Measurements from ENCODE around the gene PTPRD. TPM values are rescaled to one million over a fixed set of nuclear protein-coding genes. Genes with fewer than 3 reads are reported as not detected.

The PTPRD gene
- total and polyA plus RNA-seq, 9 donors, result 16.2 to 231 (median 85.8) TPM

- Histone ChIP-seq H3K4me3 (no peak overlapping the region), H3K9me3 (no peaks in the 10 kb centered on the region), H3K4me1 (ENCODE audit: insufficient read depth) (no peaks in the 10 kb centered on the region), H3K36me3 (no peaks in the 10 kb centered on the region), H3K27me3 (no peaks in the 10 kb centered on the region), H3K27ac (no peak overlapping the region)
- WGBS, 3 donors, result 64 to 77% (median 73%) methylated on average over 5 of the region's 5 CpGs
- intact Hi-C loops (cut with DNase I), result no loop called here
- no peak for DNase-seq
- TF ChIP-seq CTCF (IDR thresholded peaks at IDR 0.05) (no peak), EP300 (IDR thresholded peaks at IDR 0.05) (no peak), POLR2A (IDR thresholded peaks at IDR 0.05) (no peak)
These were observed 1054.9 kb downstream of the PTPRD start for GRCh38 chr9:9557804-9558334.

- WGBS, 3 donors, result 70 to 77% (median 74%) methylated on average over 4 of the region's 4 CpGs
- Histone ChIP-seq H3K4me1 (ENCODE audit: insufficient read depth) (no peaks in the 10 kb centered on the region), H3K9me3 (no peaks in the 10 kb centered on the region), H3K27ac (no peak overlapping the region), H3K36me3 (no peaks in the 10 kb centered on the region), H3K4me3 (no peak overlapping the region), H3K27me3 (no peaks in the 10 kb centered on the region)
- intact Hi-C loops (cut with DNase I), result no loop called here
- DNase-seq, result no peak
- TF ChIP-seq EP300 (IDR thresholded peaks at IDR 0.05) (no peak), POLR2A (IDR thresholded peaks at IDR 0.05) (no peak)
These were observed 1055.7 kb downstream of the PTPRD start for GRCh38 chr9:9556865-9557803.

- intact Hi-C loops (cut with DNase I), result no loop called here
- Histone ChIP-seq H3K4me1 (ENCODE audit: insufficient read depth) (no peaks in the 10 kb centered on the region), H3K27me3 (no peaks in the 10 kb centered on the region), H3K27ac (no peak overlapping the region), H3K4me3 (no peak overlapping the region), H3K36me3 (no peaks in the 10 kb centered on the region), H3K9me3 (no peaks in the 10 kb centered on the region)
- TF ChIP-seq EP300 (IDR thresholded peaks at IDR 0.05) (no peak), CTCF (IDR thresholded peaks at IDR 0.05) (no peak), POLR2A (IDR thresholded peaks at IDR 0.05) (no peak)
- DNase-seq, result no peak
- WGBS, 3 donors, result 12 to 34% (median 15%) methylated on average over 2 of the region's 2 CpGs
These were observed 1060.1 kb downstream of the PTPRD start for GRCh38 chr9:9552665-9553064.

GRCh38 chr9:9538766-9539165, 1074.0 kb downstream of the PTPRD start:
- H3K36me3 ChIP-seq, result no peaks in the 10 kb centered on the region
- no peak for DNase-seq
- no peaks in the 10 kb centered on the region for H3K27me3 ChIP-seq
- intact Hi-C loops (cut with DNase I), result no loop called here
- no peaks in the 10 kb centered on the region for H3K9me3 ChIP-seq
- no peak overlapping the region for H3K27ac ChIP-seq
- TF ChIP-seq EP300 (IDR thresholded peaks at IDR 0.05) (no peak), CTCF (IDR thresholded peaks at IDR 0.05) (no peak), POLR2A (IDR thresholded peaks at IDR 0.05) (no peak)
- no peak overlapping the region for H3K4me3 ChIP-seq
- no peaks in the 10 kb centered on the region for H3K4me1 ChIP-seq (ENCODE audit: insufficient read depth)

GRCh38 chr9:9538356-9538755, 1074.4 kb downstream of the PTPRD start:
- Histone ChIP-seq H3K9me3 (no peaks in the 10 kb centered on the region), H3K36me3 (no peaks in the 10 kb centered on the region), H3K27ac (no peak overlapping the region), H3K4me3 (no peak overlapping the region), H3K4me1 (ENCODE audit: insufficient read depth) (no peaks in the 10 kb centered on the region), H3K27me3 (no peaks in the 10 kb centered on the region)
- DNase-seq, result no peak
- 83 to 89% (median 83%) methylated on average over 4 of the region's 4 CpGs for WGBS, 3 donors
- TF ChIP-seq EP300 (IDR thresholded peaks at IDR 0.05) (no peak), POLR2A (IDR thresholded peaks at IDR 0.05) (no peak), CTCF (IDR thresholded peaks at IDR 0.05) (no peak)
- intact Hi-C loops (cut with DNase I), result no loop called here

Data from ovary (tissue), 9 donors.